Neural progenitor cell (in vitro differentiated cells): ENCODE results near the gene CDH1.

Experiments
- CTCF ChIP-seq: fragments of 200-600 bp; sonication (generic); IDR thresholded peaks from 2 replicates; pipeline ENCODE4 v1.5.1; 2017; ENCODE audit warnings: antibody characterized with exemption, mild to moderate bottlenecking
- EZH2phosphoT487 ChIP-seq: fragments of 200-600 bp; sonication (generic); IDR thresholded peaks from 2 replicates; pipeline ENCODE4 v1.6.1; 2017; ENCODE audit warnings: antibody characterized with exemption

- TF ChIP-seq CTCF (no peak), EZH2phosphoT487 (no peak)
Observed at GRCh38 chr16:68750193-68750695, 13.2 kb downstream of the CDH1 start.
